HG03064 (cell line): ENCODE measurements around the gene PCSK7.

ENCODE experiments used
- ATAC-seq: cut with Tn5 transposase; IDR thresholded peaks from one replicate; pipeline ENCODE4 v1.9.1; 2021; ENCODE audit warnings: low read depth; ENCODE audit not compliant: unreplicated experiment

Gene PCSK7

DNA sequence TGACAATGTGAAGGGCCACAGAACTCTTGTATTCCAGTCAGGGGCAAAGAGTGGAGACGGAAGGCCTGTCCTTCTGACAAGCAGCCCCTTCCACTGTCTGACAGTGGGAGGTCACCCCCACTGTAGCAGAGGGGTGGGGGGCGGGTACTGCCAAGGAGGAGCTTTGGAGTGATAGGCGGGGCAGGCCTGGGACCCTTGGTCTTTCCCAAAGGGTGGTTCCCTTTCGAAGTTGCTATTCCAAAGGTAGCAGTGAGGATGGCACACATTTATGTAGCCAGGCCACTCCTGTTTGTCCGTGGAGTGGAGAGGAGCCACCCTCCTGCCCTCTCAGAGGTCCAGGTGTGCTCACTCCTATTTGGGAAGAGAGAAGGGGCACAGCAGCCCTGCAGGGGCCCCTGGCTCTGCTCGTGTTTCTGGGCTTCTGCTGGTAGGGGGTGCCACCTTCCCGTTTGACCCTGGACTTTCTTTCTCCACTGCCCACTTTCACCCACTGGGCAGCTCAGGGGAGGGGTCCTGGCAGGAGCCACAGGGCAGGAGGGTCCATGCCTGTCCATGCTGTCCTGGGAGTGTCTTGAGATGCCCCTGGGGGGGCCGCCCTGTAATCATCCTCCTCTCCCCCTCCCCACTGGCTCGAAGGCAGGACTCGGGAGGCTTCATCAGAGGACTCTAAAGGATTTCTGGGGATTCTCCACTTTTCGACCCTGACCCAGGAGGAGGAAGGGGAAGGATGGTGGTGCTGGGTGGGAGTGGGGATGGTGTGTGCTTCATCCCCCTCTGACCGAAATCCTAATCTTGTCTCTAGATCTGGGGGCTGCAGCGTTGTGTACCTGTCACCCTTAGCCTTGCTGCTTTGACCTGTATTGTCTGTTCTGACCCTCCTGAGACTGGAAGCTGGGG is 31.7 kb downstream of the PCSK7 start:
- no peak for ATAC-seq

DNA sequence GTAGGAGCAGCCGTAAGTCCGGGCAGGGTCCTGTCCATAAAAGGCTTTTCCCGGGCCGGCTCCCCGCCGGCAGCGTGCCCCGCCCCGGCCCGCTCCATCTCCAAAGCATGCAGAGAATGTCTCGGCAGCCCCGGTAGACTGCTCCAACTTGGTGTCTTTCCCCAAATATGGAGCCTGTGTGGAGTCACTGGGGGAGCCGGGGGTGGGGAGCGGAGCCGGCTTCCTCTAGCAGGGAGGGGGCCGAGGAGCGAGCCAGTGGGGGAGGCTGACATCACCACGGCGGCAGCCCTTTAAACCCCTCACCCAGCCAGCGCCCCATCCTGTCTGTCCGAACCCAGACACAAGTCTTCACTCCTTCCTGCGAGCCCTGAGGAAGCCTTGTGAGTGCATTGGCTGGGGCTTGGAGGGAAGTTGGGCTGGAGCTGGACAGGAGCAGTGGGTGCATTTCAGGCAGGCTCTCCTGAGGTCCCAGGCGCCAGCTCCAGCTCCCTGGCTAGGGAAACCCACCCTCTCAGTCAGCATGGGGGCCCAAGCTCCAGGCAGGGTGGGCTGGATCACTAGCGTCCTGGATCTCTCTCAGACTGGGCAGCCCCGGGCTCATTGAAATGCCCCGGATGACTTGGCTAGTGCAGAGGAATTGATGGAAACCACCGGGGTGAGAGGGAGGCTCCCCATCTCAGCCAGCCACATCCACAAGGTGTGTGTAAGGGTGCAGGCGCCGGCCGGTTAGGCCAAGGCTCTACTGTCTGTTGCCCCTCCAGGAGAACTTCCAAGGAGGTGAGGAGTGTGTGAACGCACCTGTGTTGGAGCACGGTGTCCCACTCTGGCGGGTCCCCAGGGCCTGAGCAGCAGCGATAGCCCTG is 32.6 kb downstream of the PCSK7 start, which contains the start of gene TAGLN:
TSS of gene TAGLN (plus strand) at position 318 of the 863 bp plus-strand sequence. CDS start 3,644 bp downstream, outside the sequence.
- ATAC-seq, result no peak

DNA sequence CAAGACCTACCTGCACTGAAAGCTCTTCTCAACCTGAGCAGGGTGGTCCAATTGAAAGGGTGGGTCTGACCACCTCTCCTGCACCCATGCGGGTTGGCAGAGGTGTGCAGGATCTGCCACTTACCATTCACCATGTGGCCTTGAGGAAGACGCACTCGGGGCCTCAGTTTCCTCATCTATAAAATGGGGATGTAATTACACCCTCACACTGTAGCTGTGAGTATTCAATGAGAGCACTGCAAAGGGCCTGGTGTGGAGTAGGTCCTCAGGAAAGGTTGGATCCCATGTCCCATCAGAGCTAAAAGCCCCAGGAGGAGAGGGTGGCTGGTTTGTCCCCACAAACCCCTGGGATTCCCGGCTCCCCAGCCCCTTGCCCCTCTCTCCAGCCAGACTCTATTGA is 33.3 kb downstream of the PCSK7 start:
- no peak for ATAC-seq

DNA sequence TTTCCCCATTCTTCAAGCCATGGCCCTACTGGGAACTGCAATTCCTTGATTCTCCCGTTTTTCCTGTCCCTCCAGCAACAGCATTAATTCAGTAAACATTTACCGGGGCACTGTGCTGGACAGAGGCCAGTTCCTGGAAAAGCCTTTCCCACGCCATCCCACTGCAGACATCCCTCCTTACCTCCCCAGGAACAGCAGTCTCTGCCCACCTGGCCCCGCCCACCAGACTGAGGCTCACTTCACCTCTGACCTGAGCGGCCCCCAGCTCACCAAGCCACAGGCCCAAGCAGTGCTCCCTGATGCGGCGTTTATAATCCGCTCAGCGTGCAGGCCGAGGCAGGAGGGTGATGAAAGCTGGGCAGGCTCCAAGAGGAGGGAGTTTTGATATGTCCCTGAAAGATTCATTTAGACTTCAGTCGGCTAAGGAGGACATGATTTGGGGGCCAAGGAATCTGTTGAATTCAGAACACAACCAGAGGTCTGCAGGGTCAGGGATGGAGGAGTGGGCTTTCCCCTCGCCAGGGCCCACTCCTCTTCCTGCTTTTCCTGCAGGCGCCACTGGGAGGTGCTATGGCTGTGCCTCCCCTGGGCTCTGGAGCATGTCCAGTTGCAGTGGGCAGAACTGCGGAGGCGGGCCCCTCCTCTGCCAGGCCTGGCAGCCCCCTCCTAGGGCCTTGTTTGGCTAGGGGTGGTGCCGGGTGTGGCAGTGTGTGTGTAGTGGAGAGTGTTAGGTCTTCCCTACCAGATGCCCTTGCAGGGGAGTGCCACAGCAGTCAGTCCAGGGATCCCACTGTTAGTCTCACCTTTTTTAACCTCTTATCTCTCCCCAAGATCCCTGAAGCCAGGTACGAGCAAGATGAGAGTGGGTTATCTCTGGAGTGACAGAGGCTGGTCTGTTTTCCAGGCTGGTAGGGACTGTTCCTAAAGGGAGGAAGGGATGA is 34.1 kb downstream of the PCSK7 start:
- ATAC-seq, result no peak

DNA sequence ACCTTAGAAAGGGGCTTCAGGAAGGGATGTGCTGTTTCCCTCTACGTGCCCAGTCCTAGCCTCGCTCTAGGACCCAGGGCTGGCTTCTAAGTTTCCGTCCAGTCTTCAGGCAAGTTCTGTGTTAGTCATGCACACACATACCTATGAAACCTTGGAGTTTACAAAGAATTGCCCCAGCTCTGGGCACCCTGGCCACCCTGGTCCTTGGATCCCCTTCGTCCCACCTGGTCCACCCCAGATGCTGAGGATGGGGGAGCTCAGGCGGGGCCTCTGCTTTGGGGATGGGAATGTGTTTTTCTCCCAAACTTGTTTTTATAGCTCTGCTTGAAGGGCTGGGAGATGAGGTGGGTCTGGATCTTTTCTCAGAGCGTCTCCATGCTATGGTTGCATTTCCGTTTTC is 34.9 kb downstream of the PCSK7 start:
- ATAC-seq, result no peak

DNA sequence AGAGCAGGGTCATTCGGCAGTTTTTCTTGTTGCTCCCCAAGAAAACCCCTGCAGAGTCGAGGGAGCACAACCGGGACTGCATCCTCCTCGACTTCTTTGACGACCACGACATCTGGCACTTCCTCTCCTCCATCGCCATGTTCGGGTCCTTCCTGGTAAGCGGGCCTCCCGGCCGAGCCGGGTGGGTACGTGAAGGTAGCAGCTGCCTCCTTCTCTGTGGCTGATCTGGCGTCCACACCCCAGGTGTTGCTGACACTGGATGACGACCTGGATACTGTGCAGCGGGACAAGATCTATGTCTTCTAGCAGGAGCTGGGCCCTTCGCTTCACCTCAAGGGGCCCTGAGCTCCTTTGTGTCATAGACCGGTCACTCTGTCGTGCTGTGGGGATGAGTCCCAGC is 36.1 kb downstream of the PCSK7 start:
- no peak for ATAC-seq

DNA sequence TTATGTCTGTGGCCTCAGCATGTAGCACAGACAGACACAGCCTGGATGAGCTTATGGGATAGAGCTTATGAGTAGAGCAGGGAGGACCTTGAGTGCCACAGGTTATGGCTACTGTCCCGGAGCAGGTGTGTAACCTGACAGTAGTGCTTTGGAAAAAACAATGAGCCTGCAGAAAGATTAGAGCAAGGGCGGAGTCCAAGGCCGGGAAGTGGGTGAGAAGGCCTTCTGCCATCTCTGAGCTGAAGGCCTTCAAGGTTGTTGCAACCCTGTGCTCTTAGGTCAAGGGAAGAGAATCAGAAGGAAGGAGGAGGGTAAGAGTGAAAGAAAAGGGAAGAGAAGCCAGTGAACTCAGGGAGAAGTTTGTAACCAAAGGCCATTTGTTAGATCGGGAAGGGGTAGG is 36.6 kb downstream of the PCSK7 start:
- ATAC-seq, result no peak

DNA sequence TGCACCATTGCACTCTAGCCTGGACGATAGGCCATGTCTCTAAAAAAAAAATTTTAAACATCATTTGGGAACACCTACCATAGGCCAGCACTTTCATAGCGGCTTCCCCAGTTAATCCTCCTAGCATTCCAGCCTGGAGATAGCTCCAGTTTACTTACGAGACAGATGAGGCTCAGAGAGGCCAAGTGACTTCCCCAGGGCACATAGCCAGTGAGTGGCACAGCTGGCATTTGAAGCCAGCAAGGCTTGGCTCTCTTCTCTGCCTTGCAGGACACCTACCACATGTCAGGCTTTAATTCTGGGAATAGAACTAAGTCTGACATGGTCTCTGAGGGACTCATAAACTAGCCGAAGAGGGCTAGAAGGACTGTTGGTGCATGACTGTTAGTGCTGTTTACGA is 37.6 kb downstream of the PCSK7 start:
- ATAC-seq, result no peak

DNA sequence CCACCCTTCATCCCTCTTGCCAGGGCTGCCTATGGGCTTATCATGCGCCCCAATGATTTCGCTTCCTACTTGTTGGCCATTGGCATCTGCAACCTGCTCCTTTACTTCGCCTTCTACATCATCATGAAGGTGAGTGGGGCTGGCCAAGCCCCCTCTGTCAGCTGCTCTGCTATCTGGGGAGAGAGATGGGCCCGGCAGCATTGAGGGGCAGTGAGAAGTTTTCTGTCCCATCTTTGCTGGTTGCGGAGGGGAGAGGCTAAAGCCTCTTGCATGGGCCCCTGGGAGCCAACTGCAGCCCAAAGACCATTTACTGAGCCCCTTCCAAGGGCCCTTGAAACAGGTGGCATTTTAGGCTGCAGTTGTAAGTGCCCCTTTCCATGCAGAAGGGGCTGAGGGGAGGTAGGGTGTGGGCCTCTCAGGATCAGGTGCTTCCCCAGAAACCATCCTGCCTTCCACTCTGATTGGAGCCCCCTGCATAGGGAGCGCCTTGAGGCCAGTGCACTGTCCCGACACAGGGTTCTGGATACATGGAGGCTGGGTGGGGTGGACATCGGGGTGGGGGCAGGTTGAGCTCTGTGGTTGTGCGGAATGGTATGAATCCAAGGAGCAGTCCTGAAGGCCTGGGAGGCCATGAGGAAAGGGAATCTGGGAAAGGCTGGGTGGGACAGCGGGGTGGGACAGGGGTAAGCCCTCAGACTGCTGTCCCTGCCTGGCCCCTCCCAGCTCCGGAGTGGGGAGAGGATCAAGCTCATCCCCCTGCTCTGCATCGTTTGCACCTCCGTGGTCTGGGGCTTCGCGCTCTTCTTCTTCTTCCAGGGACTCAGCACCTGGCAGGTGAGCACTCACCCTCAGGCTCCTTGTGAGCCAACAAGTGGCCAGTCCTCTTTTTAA is 38.5 kb downstream of the PCSK7 start:
- no peak for ATAC-seq

DNA sequence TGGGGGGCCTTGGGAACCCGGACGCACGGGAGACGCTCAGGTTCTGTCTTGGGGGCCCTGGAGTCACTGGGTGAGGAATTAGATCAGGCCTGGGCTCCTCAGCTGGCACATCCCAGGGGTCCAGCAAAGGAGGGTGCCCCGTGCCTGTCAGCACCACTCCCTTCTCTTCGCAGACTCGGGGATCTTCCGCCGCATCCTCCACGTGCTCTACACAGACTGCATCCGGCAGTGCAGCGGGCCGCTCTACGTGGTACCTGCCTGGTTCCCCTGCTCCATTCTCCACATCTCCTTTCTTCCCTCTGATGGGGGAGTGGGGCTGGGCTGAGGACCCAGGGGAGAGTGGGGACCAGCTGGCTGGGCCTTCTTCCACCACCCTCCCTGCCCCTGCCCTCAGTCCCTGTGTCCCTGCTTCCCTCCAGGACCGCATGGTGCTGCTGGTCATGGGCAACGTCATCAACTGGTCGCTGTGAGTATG is 39.4 kb downstream of the PCSK7 start:
- no peak for ATAC-seq

DNA sequence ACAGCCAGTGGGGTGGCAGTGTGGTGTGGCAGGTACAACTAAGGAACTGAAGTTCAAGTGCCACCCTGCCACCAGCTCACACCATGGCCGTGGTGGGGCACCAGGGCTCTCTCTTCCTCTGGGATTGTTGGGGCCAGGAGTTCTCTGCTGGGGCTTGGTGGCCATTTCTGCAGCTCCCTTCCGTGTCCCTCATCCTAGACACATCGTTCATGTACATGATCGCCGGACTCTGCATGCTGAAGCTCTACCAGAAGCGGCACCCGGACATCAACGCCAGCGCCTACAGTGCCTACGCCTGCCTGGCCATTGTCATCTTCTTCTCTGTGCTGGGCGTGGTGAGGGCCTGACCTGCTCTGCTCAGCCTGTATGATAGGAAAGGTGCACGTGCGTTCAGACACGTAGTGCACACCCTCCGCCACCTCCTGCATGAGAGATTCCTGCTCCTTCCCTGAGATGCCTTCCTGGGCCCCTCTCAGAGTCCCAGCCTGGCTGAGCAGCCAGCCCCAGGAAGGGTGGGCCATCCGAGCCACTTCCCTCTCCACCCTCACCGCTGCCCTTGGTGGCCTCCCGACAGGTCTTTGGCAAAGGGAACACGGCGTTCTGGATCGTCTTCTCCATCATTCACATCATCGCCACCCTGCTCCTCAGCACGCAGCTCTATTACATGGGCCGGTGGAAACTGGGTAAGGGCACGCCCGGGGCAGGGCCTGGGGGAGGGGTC is 40.0 kb downstream of the PCSK7 start:
- ATAC-seq, result no peak

DNA sequence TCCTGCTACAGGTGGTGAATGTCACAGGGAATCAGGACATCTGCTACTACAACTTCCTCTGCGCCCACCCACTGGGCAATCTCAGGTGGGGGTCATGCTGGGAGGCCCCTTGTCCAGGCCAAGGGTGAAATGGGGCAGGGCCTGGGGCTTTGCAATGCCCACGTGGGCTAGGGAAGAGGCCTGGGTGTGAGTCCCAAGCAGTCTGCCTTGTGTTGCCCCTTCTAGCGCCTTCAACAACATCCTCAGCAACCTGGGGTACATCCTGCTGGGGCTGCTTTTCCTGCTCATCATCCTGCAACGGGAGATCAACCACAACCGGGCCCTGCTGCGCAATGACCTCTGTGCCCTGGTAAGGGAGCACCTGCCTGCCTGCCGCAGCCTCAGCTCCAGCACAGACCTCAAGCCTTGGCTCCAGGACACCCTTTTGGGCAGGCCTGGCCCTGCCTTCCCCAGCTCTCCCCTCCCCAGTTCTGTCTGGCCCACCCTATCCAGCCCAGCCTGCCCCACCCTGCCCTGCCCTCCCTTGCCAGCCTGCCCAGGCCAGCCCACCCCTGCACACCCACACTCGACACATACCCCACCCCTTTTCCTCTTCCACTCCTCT is 41.8 kb downstream of the PCSK7 start:
- no peak for ATAC-seq

DNA sequence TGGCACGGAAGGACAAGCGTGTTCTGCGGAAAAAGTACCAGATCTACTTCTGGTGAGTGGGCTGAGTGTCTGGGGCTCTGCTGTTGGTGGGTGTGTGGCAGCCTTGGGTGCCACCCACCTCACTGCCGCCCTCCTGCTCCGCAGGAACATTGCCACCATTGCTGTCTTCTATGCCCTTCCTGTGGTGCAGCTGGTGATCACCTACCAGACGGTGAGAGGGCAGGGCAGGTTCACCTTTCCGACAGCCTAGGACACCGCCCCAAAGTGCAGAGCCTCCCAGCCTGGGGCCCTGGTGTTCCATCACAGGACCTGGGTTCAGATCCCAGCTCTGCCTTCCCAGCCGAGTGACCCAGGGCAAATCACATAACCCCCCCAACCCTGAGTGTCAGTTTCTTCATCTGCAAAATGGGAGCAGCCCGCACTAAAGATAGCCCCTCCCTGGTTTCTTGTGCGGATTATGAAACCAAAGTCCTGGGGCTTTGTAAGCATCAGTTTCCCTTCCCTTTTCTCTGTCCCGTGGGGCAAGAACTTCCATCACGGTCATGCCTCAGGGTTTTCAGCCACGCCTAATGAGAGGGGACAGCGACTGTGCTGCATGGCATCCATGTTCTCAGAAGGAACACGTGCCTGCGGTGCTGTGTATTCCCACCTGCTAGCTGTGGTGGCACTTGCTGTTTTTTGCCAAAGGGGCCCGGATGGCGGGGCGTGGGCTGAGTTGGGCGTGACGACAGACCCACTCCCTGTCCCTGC is 42.5 kb downstream of the PCSK7 start:
- ATAC-seq, result no peak

DNA sequence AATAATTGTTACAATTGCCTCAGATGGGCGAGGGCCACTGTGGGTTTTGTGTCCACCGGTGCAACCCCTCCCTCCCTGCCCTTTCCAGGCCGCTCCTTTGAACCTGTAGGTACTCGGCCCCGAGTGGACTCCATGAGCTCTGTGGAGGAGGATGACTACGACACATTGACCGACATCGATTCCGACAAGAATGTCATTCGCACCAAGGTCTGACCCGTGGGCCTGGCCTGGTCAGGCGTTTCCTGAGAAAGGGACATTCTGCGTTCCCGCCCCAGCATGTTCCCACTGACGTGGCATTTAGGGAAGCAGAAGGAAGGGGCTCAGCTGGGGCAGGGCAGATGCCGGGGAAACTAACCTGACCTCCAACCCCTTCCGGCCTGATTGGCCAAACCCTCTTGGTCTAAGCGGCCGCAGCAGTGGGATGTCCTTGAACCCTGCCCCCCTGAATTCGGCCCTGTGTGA is 43.2 kb downstream of the PCSK7 start:
- no peak for ATAC-seq

DNA sequence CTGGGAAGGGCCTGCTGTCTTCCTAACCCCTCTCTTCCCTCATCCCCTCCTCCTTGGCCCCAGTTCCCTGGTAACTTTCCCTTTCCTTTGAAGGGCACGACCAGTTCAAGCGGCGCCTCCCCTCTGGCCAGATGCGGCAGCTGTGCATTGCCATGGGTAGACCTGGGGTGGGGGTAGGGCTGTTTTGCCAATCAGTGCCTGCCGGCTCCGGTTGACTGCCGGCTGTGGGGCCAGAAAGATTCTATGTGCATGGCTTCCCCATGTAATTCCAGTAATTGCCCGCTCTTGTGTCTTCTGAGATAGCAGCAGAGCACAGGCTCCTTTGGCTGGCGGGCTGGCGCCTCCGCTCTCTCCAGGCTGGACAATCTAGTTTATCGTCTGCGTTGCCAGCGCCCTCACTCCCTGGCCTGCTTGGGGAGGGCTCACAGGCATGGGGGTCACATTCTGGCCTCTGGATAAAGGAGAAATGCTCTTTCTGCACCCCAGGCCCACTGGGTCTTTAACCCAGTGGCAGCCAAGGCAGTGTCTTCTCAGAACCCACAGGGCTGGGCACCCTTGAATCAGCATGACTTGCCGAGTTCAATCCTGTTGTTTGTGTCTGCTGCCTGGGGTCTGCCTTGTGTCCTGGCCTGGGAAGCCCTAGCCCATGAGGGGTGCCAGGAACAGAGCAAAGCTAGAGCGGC is 43.9 kb downstream of the PCSK7 start:
- no peak for ATAC-seq

DNA sequence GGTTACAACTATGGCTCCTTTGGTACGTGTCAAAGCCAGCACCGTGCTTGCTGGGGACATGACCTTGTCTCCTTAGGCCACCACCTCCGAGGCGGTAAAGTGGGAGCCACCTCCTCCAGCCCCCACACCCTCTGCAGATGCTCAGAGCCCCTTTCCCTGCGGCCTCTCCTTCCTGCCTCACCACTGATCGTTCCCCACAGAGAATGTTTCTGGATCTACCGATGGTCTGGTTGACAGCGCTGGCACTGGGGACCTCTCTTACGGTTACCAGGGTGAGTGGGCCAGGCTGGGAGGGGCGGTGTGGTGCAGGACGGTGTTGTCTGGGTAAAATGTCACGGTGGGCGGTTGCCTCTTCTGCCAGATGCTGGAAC is 44.5 kb downstream of the PCSK7 start:
- ATAC-seq, result no peak

DNA sequence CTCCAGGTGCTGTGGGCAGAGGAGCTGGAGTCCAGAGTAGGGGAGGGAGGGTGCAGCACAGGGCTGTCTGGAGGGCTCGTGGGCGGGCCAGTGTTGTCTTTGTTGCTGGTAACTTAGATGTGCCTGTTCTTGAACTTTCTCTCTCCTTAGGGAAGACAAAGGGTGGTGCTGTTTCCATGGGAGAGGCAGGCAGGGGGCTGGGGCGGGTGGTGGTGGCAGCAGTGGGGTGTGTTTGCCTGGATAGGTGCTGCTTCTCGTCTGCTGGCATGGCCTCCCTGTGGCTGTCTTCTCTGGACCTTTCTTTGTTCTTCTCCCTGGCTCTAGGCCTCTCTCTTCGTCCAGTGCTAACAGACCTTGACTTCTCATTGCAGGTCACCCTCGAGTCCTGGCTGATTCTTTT is 44.9 kb downstream of the PCSK7 start:
- no peak for ATAC-seq
